Endothelial cell of umbilical vein (primary cell): ENCODE results near the gene KRTAP22-1. TPM values are rescaled to one million over a fixed set of nuclear protein-coding genes. Genes with fewer than 3 reads are reported as not detected.

Experiments
- BruUV-seq: library from RNA; stranded (reverse); fragments of 400-500 nt; replicated peaks from 2 replicates; lab custom pipeline; 2021; lab: Mats Ljungman, UMichigan
- CTCF ChIA-PET: fragments of 300-600, 350-600 bp; sonication (Branson Sonifier 250); formaldehyde crosslinking; loops from one replicate; lab custom pipeline; 2021; ENCODE audit warnings: antibody characterized with exemption, inconsistent platforms; lab: Charles Lee
- POLR2A ChIA-PET: fragments of 300-600, 350-600 bp; sonication (Branson Sonifier 250); formaldehyde crosslinking; loops from one replicate; lab custom pipeline; 2021; ENCODE audit warnings: antibody characterized with exemption, inconsistent platforms; lab: Charles Lee
- DNase-seq: peaks from one replicate; pipeline ENCODE4 v3.0.0-alpha.2; 2011; ENCODE audit warnings: low read depth, low spot score
- FAIRE-seq: peaks from 2 replicates; lab custom pipeline; 2011; peaks lifted over from hg19 to GRCh38; lab: Jason Lieb, UNC
- H2AFZ ChIP-seq: 2 replicates; pipeline ENCODE4 v1.6.0; 2012; ENCODE audit warnings: low read depth, low read length, control low read depth, inconsistent platforms
- H3K27ac ChIP-seq: 2 replicates; pipeline ENCODE4 v1.5.1; 2011; ENCODE audit warnings: low read depth, mild to moderate bottlenecking, control low read depth, low read length, moderate library complexity; ENCODE audit not compliant: insufficient read depth
- H3K27me3 ChIP-seq, 2 experiments: 2 replicates each; pipeline versions ENCODE4 v1.6.0 to v1.6.1; 2011; ENCODE audit warnings: low read length in 2 of 2, mixed read lengths in 1 of 2; ENCODE audit not compliant: control insufficient read depth in 2 of 2, insufficient read depth in 2 of 2
- H3K36me3 ChIP-seq, 2 experiments: 2 replicates in 1 of 2; 3 replicates in 1 of 2; pipeline ENCODE4 v1.5.1; 2011; ENCODE audit warnings: low read length in 2 of 2, mild to moderate bottlenecking in 1 of 2, moderate library complexity in 1 of 2; ENCODE audit not compliant: control insufficient read depth in 2 of 2, insufficient read depth in 2 of 2; ENCODE audit errors: extremely low read depth in 1 of 2
- H3K4me1 ChIP-seq: 3 replicates; pipeline ENCODE4 v1.5.1; 2011; ENCODE audit warnings: mild to moderate bottlenecking, low read length; ENCODE audit not compliant: control insufficient read depth, insufficient read depth; ENCODE audit errors: extremely low read depth
- H3K4me2 ChIP-seq: 2 replicates; pipeline ENCODE4 v1.6.1; 2011; ENCODE audit warnings: low read length, control low read depth, mixed read lengths; ENCODE audit not compliant: insufficient read depth
- H3K4me3 ChIP-seq, 3 experiments: fragments of 200-600 bp in 1 of 3; sonication (generic), shearing (Covaris generic) in 1 of 3; replicated peaks in 1 of 3; 2 replicates each; pipeline ENCODE4 v1.5.1; 2011 to 2016; ENCODE audit warnings: control low read depth in 3 of 3, low read length in 3 of 3, mild to moderate bottlenecking in 2 of 3, inconsistent platforms in 1 of 3, low read depth in 1 of 3, moderate library complexity in 1 of 3; ENCODE audit not compliant: insufficient read depth in 1 of 3
- H3K79me2 ChIP-seq: 2 replicates; pipeline ENCODE4 v1.6.0; 2012; ENCODE audit warnings: low read length, inconsistent platforms; ENCODE audit not compliant: control insufficient read depth, insufficient read depth
- H3K9ac ChIP-seq: replicated peaks from 2 replicates; pipeline ENCODE3; 2011; ENCODE audit warnings: low read length, control low read depth; ENCODE audit not compliant: insufficient read depth; ENCODE audit errors: extremely low read depth
- H3K9me1 ChIP-seq: replicated peaks from 3 replicates; pipeline ENCODE4 v1.6.0; 2011; ENCODE audit warnings: mild to moderate bottlenecking, low read length; ENCODE audit not compliant: control insufficient read depth, insufficient read depth; ENCODE audit errors: extremely low read depth
- H3K9me3 ChIP-seq: replicated peaks from 2 replicates; pipeline ENCODE4 v1.5.1; 2012; ENCODE audit warnings: low read length, inconsistent platforms; ENCODE audit not compliant: control insufficient read depth, insufficient read depth
- H4K20me1 ChIP-seq: replicated peaks from 2 replicates; pipeline ENCODE3; 2011; ENCODE audit warnings: mild to moderate bottlenecking, low read length; ENCODE audit not compliant: control insufficient read depth, insufficient read depth; ENCODE audit errors: extremely low read depth
- CTCF ChIP-seq, 2 donors: IDR thresholded peaks; 1 replicate in 1 of 2; 2 replicates in 1 of 2; pipeline ENCODE4 v1.5.1; 2011; ENCODE audit warnings: low read length in 2 of 2, mild to moderate bottlenecking in 2 of 2, moderate library complexity in 2 of 2, control low read depth in 1 of 2, inconsistent platforms in 1 of 2, low read depth in 1 of 2; ENCODE audit not compliant: insufficient read depth in 1 of 2; ENCODE audit errors: extremely low read depth in 1 of 2
- EZH2 ChIP-seq: IDR thresholded peaks from 2 replicates; pipeline ENCODE4 v1.6.1; 2012; ENCODE audit warnings: borderline replicate concordance, low read depth, mild to moderate bottlenecking, moderate library complexity, low read length, inconsistent platforms; ENCODE audit not compliant: severe bottlenecking
- FOS ChIP-seq: IDR thresholded peaks from 2 replicates; pipeline ENCODE4 v1.6.1; 2011; ENCODE audit warnings: mild to moderate bottlenecking, low read length, moderate library complexity, borderline replicate concordance; ENCODE audit not compliant: insufficient read depth
- GATA2 ChIP-seq: IDR thresholded peaks from 2 replicates; pipeline ENCODE4 v1.7.0; 2011; ENCODE audit warnings: low read depth, mild to moderate bottlenecking, moderate library complexity, mixed read lengths, low read length; ENCODE audit not compliant: insufficient read length, insufficient read depth
- JUN ChIP-seq: IDR thresholded peaks from 2 replicates; pipeline ENCODE4 v1.6.1; 2011; ENCODE audit warnings: borderline replicate concordance, low read depth; ENCODE audit not compliant: insufficient read length, insufficient read depth
- MAX ChIP-seq: IDR thresholded peaks from 2 replicates; pipeline ENCODE4 v1.6.1; 2011; ENCODE audit not compliant: insufficient read depth, insufficient read length
- MYC ChIP-seq: IDR thresholded peaks from one replicate; pipeline ENCODE4 v1.6.1; 2011; ENCODE audit warnings: mild to moderate bottlenecking, low read depth, low read length
- POLR2A ChIP-seq: IDR thresholded peaks from 2 replicates; pipeline ENCODE4 v1.6.1; 2012; ENCODE audit warnings: low read depth, mild to moderate bottlenecking, control low read depth, low read length
- POLR2AphosphoS5 ChIP-seq: IDR thresholded peaks from 2 replicates; pipeline ENCODE4 v1.6.1; 2012; ENCODE audit warnings: low read depth, mild to moderate bottlenecking, control low read depth, low read length, moderate library complexity; ENCODE audit not compliant: insufficient read depth
- dilution Hi-C: fragments of 300-500 bp; cut with MboI; formaldehyde crosslinking; loops from one replicate; pipeline ENCODE4 v1.15.0; 2019; ENCODE audit warnings: low sequenced_read_pairs; ENCODE audit not compliant: extremely low pct_ligation_motif_present
- intact Hi-C: fragments of 100-400 bp; cut with micrococcal nuclease; formaldehyde crosslinking; loops from one replicate; pipeline ENCODE4 v1.10.0; 2022
- polyA plus RNA-seq, 4 experiments: library from polyadenylated mRNA; depleted of rRNA in 3 of 4; stranded (reverse) in 3 of 4; unstranded in 1 of 4; fragments of >200 nt; gene quantifications; 2 replicates each; pipeline versions ENCODE4 v1.2.1 to v1.2.3, GENCODE V29; 2011 to 2012; ENCODE audit warnings: missing spikeins in 1 of 4
- total RNA-seq: library from RNA; stranded (reverse); gene quantifications from 2 replicates; pipeline ENCODE4 v1.2.3, GENCODE V29; 2021

KRTAP22-1 gene
- total and polyA plus RNA-seq, 2 donors (not counting 3 experiments of a cell fraction or from before 2014, with no cell fraction given): not detected

GRCh38 chr21:30598802-30599201 lies 2.1 kb upstream of the KRTAP22-1 start, which contains the start of gene KRTAP6-2:
Gene KRTAP6-2, minus strand, starts transcription at chr21:30598902. Its CDS starts 28 bp downstream, at chr21:30598874.
- Histone ChIP-seq H4K20me1 (no peaks in the 10 kb centered on the region), H3K27ac (no peak within 1 kb of the TSS), H2AFZ (no peak within 1 kb of the TSS), H3K4me3 (no peak within 1 kb of the TSS), H3K4me2 (no peak within 1 kb of the TSS), H3K79me2 (no peaks in the 10 kb centered on the region), H3K9me3 (peaks cover 8% of the 10 kb centered on the region), H3K9ac (no peak within 1 kb of the TSS), H3K4me1 (no peaks in the 10 kb centered on the region), H3K36me3 (no peaks in the 10 kb centered on the region), H3K27me3 (no peaks in the 10 kb centered on the region), H3K9me1 (no peaks in the 10 kb centered on the region)
- intact Hi-C loops (no loop called here), dilution Hi-C loops (no loop called here)
- ChIA-PET CTCF (no interaction called here), POLR2A (no interaction called here)
- no TSS peak for BruUV-seq
- DNase-seq (no peak), FAIRE-seq (no peak)
- TF ChIP-seq EZH2: no peak
- TF ChIP-seq CTCF (IDR thresholded peaks at IDR 0.05; ENCODE audit: extremely low read depth in 1 of 2, insufficient read depth in 1 of 2, low read depth in 1 of 2, low read length in 2 of 2): no peak
- no peak for TF ChIP-seq POLR2A
- no peak for TF ChIP-seq GATA2
- TF ChIP-seq MYC: no peak
- TF ChIP-seq FOS: no peak
- TF ChIP-seq MAX: no peak
- TF ChIP-seq POLR2AphosphoS5: no peak
- no peak for TF ChIP-seq JUN
